Immature natural killer cell (primary cell): ENCODE results near the gene LRPAP1. TPM values are rescaled to one million over a fixed set of nuclear protein-coding genes. Genes with fewer than 3 reads are reported as not detected.
"Not testable (repeated sequence)": the region's sequence is repeated elsewhere in the genome, so short reads cannot be mapped to it uniquely, and the experiment has no call there.

Source experiments
- DNase-seq, 3 donors: peaks; one replicate each; pipeline ENCODE4 v3.0.0; 2022; ENCODE audit warnings: mixed read lengths in 1 of 3
- H3K27ac Mint-ChIP-seq, 6 donors: one replicate each; pipeline ENCODE4 v1.8.0; 2020; ENCODE audit warnings: mixed read lengths in 6 of 6, mild to moderate bottlenecking in 5 of 6, inconsistent platforms in 4 of 6, moderate library complexity in 3 of 6
- H3K27me3 Mint-ChIP-seq, 3 donors: one replicate each; pipeline ENCODE4 v1.8.0; 2020 to 2021; ENCODE audit warnings: low read depth in 3 of 3, mild to moderate bottlenecking in 3 of 3, mixed read lengths in 3 of 3, moderate library complexity in 3 of 3, inconsistent platforms in 1 of 3
- H3K36me3 Mint-ChIP-seq, 3 donors: one replicate each; pipeline ENCODE4 v1.8.0; 2020; ENCODE audit warnings: mixed read lengths in 3 of 3, inconsistent platforms in 2 of 3, mild to moderate bottlenecking in 2 of 3
- H3K4me1 Mint-ChIP-seq, 2 donors: one replicate each; pipeline ENCODE4 v1.8.0; 2020; ENCODE audit warnings: inconsistent platforms in 2 of 2, mild to moderate bottlenecking in 2 of 2, mixed read lengths in 2 of 2, moderate library complexity in 1 of 2
- H3K4me3 Mint-ChIP-seq, 5 donors: one replicate each; pipeline ENCODE4 v1.8.0; 2020; ENCODE audit warnings: mild to moderate bottlenecking in 5 of 5, mixed read lengths in 5 of 5, inconsistent platforms in 3 of 5, moderate library complexity in 3 of 5
- H3K9me3 Mint-ChIP-seq, 6 donors: one replicate each; pipeline ENCODE4 v1.8.0; 2020; ENCODE audit warnings: mild to moderate bottlenecking in 6 of 6, mixed read lengths in 6 of 6, inconsistent platforms in 4 of 6, moderate library complexity in 3 of 6
- polyA plus RNA-seq, 3 donors: library from polyadenylated mRNA; unstranded; fragments of 300-500 nt; fragmentation: Illumina TruSeq; gene quantifications; one replicate each; pipeline ENCODE4 v1.2.3, GENCODE V29; 2021

The LRPAP1 gene
- polyA plus RNA-seq, 3 donors from 2014 or later = 98.7 to 185 (median 148) TPM

DNA sequence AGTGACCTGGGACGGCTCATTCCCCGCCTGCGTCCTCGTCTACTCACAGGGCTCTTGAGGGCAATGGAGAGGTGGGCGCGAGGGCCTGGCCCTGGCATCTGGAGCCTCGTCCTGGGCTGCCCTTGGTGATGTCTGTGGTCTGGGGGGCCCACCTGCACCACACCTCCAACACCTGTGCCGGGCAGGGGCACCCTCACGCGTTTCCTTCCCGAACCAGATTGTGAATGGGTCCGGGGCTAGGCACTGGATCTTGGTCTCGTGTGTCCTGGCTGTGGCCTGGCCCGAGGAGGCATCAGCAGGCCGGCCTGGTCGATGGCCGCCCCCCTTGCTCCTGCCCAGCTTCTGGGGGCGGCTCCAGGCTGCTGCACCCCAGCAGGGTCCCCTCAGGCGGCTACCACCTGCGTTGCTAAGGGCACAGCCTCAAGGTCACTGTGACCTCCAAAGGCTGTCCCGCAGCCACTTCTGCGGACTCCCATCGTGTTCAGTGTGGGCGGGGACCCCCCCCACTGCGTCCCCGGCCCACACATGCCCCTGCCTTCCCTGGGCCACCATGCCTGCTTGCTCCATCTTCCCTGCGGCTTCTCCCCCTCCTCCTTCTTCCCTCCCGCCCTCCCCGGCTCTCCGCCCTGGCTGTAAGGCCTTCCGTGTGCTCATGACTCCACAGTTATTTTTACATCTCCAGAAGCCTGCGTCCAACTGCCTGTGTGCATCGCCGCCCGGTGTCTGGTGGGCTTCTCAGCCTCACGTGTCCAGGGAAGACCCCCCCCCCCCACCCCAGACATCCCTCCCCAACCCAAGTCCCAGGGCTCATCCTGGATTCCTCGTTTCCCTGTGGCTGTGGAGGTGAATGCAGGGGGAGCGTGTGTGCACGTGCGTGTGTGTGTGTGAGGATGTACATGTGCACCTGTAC lies 65.3 kb downstream of the LRPAP1 start:
- H3K27ac Mint-ChIP-seq = no peak overlapping the region
- H3K27me3 Mint-ChIP-seq = peaks cover 2 to 6% (median 4%) of the 10 kb centered on the region in 3 donors
- no peaks in the 10 kb centered on the region for H3K4me1 Mint-ChIP-seq
- H3K9me3 Mint-ChIP-seq = no peaks in the 10 kb centered on the region
- H3K36me3 Mint-ChIP-seq = no peaks in the 10 kb centered on the region
- H3K4me3 Mint-ChIP-seq = no peak overlapping the region
- DNase-seq = no peak

DNA sequence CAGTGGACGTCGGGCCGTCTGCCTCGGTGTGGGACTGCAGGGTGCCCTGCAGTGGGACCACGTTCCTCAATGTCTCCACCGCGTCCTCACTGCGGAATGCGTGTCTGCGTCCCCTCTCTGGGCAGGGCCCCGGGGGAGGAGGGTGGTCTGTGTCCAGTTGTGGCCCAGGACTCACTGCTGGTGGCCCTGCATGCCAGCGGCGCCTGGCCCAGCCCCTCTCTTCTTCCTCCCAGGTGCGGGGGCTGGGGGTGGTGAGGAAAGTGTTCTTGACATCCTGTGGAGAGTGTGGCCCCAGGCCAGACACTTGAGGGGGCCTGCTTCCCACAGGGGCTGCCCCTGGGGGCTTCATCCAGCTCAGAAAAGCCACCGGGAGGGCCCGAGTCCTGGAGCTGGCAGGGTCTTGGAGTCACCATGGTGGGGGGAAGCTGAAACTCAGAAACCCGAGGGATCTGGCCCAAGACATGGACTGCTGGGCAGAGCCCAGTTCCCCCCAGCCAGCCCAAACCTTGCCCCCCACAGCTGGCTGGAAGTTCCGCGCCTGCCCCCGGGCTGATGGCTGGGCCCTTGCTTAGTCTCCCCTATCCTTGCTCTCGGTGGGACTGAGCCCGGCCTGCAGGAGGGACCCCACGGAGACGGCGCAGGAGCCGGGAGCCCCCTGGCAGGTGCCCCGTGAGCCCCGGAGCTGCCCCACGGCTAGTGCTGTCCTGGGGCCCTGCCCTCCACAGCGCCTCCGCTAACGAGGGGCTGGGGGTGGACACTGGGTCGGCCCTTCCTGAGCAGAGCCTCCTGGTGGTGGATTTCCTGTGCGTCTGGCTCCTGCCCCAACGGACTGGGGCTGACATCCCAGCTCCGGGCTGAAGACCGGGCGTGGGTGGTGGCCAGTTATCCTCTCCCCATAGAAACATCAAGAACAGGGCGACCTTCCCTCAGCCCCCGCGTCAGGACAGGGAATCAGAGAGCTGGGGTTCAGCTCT lies 66.2 kb downstream of the LRPAP1 start:
- peaks cover 2 to 6% (median 4%) of the 10 kb centered on the region in 3 donors for H3K27me3 Mint-ChIP-seq
- H3K36me3 Mint-ChIP-seq = no peaks in the 10 kb centered on the region
- H3K9me3 Mint-ChIP-seq = no peaks in the 10 kb centered on the region
- H3K4me1 Mint-ChIP-seq = no peaks in the 10 kb centered on the region
- H3K4me3 Mint-ChIP-seq = no peak overlapping the region
- no peak for DNase-seq
- H3K27ac Mint-ChIP-seq = no peak overlapping the region

DNA sequence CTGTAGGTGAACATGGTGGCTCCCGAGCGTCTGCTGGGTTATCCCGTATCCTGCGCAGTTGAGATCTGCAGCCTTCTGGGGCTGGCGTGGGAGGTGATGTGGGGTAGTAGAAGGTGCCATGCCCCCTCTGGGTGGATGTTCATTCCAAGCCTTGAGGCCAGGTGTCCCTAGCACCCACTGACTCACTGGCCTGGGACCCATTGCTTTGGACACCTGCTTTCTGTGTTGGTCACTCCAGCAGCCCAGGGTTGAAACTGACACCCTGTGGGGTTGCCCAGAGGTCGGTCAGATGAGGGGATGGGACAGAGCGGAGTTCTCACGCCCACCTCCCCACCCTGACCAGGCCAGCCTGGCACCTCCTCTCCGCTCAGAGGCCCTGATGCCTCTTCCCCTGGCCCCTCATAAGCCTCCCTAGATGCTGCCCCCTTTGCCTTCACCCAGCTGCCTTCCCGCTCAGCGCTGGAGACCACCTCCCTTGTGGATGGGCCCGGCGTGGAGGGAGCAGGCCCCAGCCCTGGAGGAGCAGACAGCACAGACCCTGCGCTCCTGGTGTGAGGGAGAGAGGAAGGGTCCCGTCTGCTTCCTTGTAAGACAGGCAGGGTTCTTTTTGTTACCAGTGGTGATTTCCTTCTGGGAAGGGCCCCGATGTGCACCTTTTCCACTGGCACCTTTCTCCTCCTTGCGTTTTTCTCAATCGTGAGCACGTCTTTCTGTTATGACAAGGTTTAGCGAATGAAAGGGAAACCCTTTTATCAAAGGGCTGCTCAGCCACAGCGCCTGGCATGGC lies 67.1 kb downstream of the LRPAP1 start:
- Mint-ChIP-seq H3K4me1 (no peaks in the 10 kb centered on the region), H3K27me3 (peaks cover 3 to 7% (median 6%) of the 10 kb centered on the region in 3 donors), H3K4me3 (peak overlapping the region in 1 of 5 donors; percentile 18), H3K27ac (no peak overlapping the region), H3K36me3 (no peaks in the 10 kb centered on the region), H3K9me3 (no peaks in the 10 kb centered on the region)
- DNase-seq = no peak

DNA sequence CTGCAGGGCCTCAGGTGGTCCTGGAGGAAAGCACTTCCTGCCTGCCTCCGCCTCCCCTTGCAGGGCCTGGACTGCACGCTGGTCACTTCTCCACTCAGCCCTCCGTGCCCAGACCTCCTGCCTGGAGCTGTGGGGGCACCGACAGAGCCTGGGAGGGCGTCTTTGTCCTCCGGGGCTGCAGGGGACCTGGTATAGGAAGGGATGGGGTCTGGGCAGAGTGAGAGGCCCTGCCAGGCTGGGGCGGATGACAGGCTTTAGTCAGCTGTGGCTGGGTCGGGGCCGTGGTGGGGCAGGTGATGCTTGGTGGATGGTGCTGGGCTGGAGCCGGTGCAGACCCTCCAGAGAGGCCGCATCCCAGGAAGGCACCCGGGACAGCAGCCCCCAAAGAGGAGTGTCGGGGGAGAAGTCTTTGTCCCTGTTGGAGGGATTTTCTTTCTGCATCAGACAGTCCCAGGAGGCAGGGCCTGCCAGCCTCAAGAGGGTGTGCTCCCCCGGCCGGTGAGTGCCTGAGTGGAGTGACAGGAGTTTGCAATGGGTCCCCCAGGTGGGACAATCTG lies 67.8 kb downstream of the LRPAP1 start:
- no peaks in the 10 kb centered on the region for H3K9me3 Mint-ChIP-seq
- peak overlapping the region in 1 of 5 donors; percentile 53 for H3K4me3 Mint-ChIP-seq
- no peaks in the 10 kb centered on the region for H3K4me1 Mint-ChIP-seq
- no peak overlapping the region for H3K27ac Mint-ChIP-seq
- H3K36me3 Mint-ChIP-seq = no peaks in the 10 kb centered on the region
- no peak for DNase-seq
- peaks cover 5 to 11% (median 6%) of the 10 kb centered on the region in 3 donors for H3K27me3 Mint-ChIP-seq

DNA sequence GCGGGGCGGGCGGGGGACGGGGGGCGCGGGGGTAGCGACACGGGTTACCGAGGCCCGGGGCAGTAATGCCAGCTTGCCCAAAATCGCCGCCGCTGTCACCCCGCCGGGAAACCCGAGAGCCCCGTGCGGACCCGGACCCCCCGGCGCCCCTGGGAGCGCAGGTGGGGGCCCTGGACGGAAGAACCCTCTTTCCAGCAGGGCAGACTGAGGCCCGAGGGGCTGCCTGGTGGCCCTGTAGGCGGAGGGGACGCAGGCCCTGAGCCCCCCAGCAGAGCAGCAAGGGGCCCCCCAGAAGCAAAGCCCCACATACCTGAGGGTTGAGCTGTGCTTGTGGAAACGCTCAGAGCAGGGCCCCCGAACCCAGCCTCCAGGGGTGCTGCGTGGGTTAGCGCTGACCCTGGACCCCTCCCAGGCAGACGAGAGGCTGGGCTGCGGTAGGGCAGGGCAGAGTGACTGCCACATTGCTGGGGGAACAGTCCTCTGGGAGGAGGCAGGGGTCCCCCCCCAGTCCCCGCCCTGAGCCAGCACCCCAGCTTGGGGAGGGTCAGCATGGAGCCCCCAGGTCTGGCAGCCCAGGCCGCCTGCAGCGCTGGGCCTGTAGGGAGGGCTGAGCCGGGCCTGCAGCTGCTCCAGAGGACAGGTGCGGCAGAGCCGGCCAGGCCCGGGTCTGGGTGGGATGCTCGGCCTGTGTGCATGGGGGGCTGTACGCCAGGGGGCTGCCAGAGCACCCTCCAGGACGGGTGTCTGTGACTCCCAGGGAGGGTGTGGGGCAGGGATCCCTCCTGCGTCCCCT lies 68.5 kb downstream of the LRPAP1 start:
- H3K4me1 Mint-ChIP-seq = no peaks in the 10 kb centered on the region
- no peak for DNase-seq

DNA sequence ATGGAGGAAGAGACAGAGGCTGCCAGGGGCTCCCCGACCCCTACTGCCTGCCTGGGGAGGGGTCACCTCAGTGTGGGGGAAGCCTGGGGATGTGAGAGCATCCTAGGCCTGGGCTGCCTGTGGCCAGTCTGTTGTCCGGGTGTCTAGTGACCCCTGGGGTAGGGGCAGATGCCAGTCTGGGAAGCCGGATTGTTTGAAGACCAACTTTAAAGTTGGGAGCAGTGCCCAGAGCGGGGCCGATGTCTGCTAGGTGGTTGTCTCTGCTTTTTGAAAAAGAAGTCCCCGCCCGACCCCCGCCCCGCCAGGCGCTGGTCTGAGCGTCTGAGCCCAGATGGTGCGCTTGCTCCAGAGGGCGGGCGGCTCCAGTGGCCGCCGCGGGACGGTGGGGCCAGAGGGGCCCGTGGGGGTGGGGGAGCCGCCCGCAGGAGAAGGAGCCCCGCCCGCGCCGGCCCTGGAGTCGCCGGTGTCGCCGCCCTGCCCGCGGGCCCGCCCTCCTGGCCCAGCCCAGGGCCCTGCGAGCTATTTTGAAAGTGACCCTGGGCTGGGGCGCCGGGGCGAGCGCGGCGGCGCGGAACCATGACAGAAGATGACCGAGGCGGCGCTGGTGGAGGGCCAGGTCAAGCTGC lies 69.3 kb downstream of the LRPAP1 start, which contains the start of gene DOK7:
DOK7 (plus strand) TSS at position 517 of the 626 bp plus-strand sequence; CDS start at position 587, 70 bp downstream.
- no peak within 1 kb of the TSS for H3K27ac Mint-ChIP-seq
- peaks cover 6 to 11% (median 9%) of the 10 kb centered on the region in 3 donors for H3K27me3 Mint-ChIP-seq
- peak within 1 kb of the TSS in 2 of 5 donors; percentile 42 to 46 for H3K4me3 Mint-ChIP-seq
- no peaks in the 10 kb centered on the region for H3K36me3 Mint-ChIP-seq
- no peak for DNase-seq
- H3K9me3 Mint-ChIP-seq = peaks cover 0 to 1% (median 0%) of the 10 kb centered on the region in 6 donors
- no peaks in the 10 kb centered on the region for H3K4me1 Mint-ChIP-seq

More for the DNA sequence above, 68.5 kb downstream of the LRPAP1 start:
- H3K9me3 Mint-ChIP-seq = no peaks in the 10 kb centered on the region
- no peaks in the 10 kb centered on the region for H3K36me3 Mint-ChIP-seq
- H3K4me3 Mint-ChIP-seq = no peak overlapping the region
- peaks cover 5 to 11% (median 8%) of the 10 kb centered on the region in 3 donors for H3K27me3 Mint-ChIP-seq
- no peak overlapping the region for H3K27ac Mint-ChIP-seq

DNA sequence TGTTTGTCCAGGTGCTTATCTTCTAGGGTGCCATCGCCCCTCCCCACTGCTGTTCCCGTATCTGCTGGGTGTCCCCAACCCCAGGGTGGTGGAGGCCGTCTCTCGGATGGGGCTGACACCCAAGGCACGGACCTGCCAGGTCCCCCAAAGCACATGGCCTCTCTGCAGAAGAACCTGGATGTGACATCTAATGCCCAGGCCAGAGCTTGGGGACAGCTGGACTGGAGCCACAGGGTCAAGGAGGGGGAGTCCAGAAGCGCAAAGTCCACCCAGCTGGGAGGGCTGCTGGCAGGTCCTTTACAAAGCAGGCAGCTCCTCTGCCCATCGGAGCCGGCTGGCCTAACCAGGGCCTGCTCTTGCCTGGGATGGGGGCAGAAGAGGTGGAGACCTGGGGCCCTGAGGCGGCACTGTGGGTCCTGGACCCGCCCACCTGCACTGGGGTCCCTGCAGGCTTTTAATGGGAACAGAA lies 69.9 kb downstream of the LRPAP1 start:
- DNase-seq = no peak
- Mint-ChIP-seq H3K36me3 (no peaks in the 10 kb centered on the region), H3K4me3 (peak overlapping the region in 2 of 5 donors; percentile 42 to 46), H3K4me1 (no peaks in the 10 kb centered on the region), H3K27ac (no peak overlapping the region), H3K27me3 (peaks cover 6 to 11% (median 9%) of the 10 kb centered on the region in 3 donors), H3K9me3 (peaks cover 0 to 1% (median 0%) of the 10 kb centered on the region in 6 donors)

DNA sequence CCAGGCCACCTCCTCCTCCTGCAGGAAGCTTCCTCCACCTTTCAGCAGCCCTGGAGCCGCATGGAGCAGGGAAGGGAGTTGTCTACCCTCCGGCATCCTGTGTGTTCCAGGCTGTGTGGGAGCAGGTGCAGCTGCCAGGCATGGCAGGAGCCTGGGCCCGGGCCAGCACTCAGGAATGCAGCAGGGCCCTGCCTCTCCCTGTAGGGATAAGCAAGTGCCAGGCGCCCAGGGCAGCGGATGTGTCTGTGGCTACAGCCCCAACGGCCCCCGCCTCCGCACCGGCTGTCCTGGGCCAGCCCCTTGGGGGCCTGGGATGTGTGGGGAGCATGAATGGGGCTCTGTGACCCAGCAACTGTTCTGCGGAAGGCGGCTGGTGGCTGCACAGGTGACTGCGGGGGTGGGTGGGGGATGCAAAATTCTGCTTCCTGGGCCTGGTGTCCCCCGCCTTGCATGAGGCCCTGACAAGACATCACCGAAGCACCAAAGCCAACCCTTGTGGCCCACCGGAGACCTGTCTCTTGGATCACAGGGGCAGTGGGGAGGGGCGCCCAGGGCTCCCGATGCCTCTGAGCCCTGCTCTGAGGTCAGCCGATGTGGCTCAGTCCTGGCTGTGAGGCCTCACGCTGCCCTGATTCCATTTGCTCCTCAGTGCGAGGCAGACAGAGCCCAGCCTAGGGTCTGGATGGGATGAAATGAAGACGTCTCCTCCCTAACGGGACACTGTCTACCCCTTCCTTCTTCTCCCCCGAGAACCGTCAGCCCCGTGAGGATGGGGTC lies 70.5 kb downstream of the LRPAP1 start:
- no peaks in the 10 kb centered on the region for H3K36me3 Mint-ChIP-seq
- peaks cover 0 to 1% (median 0%) of the 10 kb centered on the region in 6 donors for H3K9me3 Mint-ChIP-seq
- no peak overlapping the region for H3K27ac Mint-ChIP-seq
- peaks cover 6 to 11% (median 9%) of the 10 kb centered on the region in 3 donors for H3K27me3 Mint-ChIP-seq
- H3K4me1 Mint-ChIP-seq = no peaks in the 10 kb centered on the region
- DNase-seq = no peak
- no peak overlapping the region for H3K4me3 Mint-ChIP-seq

DNA sequence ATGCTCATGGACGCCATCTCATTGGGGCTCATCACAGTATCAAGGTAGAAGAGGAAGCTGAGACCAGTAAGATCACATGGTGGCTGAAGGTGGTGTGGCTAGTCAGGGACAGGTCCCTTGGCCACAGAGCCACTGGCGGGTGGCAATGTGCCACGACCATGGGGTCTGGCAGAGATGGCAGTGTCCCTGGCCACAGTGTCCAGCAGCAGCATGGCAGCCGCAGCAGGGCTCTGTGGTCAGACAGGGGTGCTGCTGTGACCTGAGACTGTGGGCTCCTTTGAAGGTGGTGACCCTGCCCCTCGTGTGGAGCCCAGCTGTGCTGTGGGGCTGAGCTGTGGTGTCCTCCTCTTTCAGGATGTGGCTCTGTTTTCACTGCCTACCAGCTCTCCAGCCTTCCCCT lies 71.3 kb downstream of the LRPAP1 start:
- no peaks in the 10 kb centered on the region for H3K36me3 Mint-ChIP-seq
- H3K4me3 Mint-ChIP-seq = no peak overlapping the region
- no peak for DNase-seq
- no peaks in the 10 kb centered on the region for H3K4me1 Mint-ChIP-seq
- H3K27ac Mint-ChIP-seq = no peak overlapping the region
- peaks cover 6 to 12% (median 11%) of the 10 kb centered on the region in 3 donors for H3K27me3 Mint-ChIP-seq
- H3K9me3 Mint-ChIP-seq = peaks cover 0 to 1% (median under 1%) of the 10 kb centered on the region in 6 donors

DNA sequence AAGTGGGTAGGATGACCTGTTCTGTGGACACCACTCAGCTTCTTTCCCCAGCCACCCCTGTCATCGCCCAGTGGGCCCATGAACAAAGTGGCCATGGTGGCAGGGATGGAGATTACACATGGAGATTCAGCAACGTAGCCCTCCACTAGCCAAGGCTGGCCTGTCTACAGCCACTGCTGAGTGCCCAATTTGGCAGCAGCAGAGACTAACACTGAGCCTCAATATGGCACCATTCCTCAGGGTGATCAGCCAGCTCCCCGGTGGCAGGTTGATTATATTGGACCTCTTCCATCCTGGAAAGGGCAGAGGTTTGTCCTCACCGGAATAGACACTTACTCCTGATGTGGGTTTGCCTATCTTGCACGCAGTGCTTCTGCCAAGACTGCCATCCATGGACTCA lies 73.1 kb downstream of the LRPAP1 start:
- H3K27me3 Mint-ChIP-seq, H3K27ac Mint-ChIP-seq, H3K4me3 Mint-ChIP-seq, H3K36me3 Mint-ChIP-seq, H3K4me1 Mint-ChIP-seq, DNase-seq: not testable (repeated sequence)
- H3K9me3 Mint-ChIP-seq = peaks cover 1 to 15% (median 7%) of the 10 kb centered on the region in 6 donors

DNA sequence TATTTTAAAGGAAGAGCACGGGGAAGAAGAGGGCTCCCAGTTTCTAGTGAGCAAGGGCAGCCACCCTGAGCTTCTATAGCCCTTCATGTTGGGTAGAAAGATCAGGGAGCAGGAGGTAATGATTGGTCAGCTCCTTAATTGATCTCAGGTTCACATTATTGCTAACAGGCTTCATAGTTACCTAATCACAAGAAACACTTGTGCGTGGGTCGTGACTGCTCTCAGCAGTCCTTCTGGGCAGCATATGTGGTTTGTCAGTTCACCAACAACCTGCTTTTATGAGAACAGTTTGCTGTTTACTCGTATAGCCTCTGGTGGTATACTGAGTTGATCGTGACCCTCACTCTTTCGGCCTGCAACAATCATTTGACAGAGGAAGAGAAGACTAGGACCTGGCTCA lies 73.9 kb downstream of the LRPAP1 start:
- Mint-ChIP-seq H3K4me1 (no peaks in the 10 kb centered on the region), H3K36me3 (peaks cover 0 to 6% (median 3%) of the 10 kb centered on the region in 3 donors), H3K4me3 (no peak overlapping the region), H3K9me3 (peaks cover 1 to 15% (median 7%) of the 10 kb centered on the region in 6 donors), H3K27me3 (peaks cover 6 to 9% (median 7%) of the 10 kb centered on the region in 3 donors), H3K27ac (no peak overlapping the region)
- DNase-seq = no peak
